ENCODE measurements around the gene INHBB. TPM values are rescaled to one million over a fixed set of nuclear protein-coding genes. Genes with fewer than 3 reads are reported as not detected.

Gene INHBB
- polyA plus RNA-seq (2013), result 0.04 TPM

DNA sequence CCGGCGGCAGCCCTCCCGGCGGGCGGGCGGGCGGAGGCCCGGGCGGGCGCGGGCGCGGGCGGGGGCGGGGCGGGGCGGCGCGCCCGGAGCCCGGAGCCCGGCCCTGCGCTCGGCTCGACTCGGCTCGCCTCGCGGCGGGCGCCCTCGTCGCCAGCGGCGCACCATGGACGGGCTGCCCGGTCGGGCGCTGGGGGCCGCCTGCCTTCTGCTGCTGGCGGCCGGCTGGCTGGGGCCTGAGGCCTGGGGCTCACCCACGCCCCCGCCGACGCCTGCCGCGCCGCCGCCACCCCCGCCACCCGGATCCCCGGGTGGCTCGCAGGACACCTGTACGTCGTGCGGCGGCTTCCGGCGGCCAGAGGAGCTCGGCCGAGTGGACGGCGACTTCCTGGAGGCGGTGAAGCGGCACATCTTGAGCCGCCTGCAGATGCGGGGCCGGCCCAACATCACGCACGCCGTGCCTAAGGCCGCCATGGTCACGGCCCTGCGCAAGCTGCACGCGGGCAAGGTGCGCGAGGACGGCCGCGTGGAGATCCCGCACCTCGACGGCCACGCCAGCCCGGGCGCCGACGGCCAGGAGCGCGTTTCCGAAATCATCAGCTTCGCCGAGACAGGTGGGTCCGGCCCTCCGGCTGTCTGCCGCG is at the start of gene INHBB:
Gene INHBB (plus strand): TSS at position 111 of the 641 bp plus-strand sequence. CDS start 53 bp downstream, at position 164.
- Histone ChIP-seq H3K27me3 (replicated peaks in 2 of 5; ENCODE audit: control insufficient read depth in 4 of 5, insufficient read depth in 5 of 5, low read length in 4 of 5) (peaks cover 0 to 98% (median 47%) of the 10 kb centered on the region in 5 experiments), H3K9me3 (ENCODE audit: control extremely low read depth in 1 of 5, control insufficient read depth in 4 of 5, insufficient read depth in 2 of 5, low read depth in 1 of 5, low read length in 4 of 5) (no peaks in the 10 kb centered on the region)
- WGBS (ENCODE audit: insufficient coverage), result 4% methylated on average over 82 of the region's 99 CpGs

DNA sequence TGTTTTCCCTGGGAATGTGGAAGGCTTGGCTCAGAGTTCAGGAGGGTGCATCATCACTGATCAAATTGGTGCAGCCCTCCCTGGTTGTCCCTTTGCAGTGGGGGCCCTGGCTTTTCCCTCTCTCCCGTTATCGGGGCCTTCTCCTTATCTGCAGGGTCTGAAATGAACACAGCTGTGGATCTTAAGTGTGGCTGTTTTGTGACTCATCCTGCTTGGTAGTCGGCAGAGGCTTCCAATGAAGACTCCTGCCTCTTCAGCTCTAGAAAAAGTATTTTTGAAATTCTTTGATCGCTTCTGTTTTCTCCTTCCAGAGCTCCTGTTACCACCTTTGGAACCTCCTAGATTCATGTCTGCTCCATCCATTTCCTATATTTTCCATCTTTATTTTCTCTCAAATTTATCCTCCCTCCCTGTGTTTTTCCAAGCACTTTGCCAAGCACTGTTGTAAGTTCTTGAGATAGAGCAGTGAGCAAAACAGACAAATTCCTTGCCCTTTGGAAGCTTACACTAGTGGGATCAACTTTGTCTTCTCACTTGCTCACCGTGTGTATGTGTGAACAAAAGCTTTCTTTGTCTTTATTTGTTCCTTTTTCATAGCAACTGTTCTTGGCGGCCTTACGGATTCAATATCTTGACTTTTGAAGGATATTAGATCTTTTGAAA is 47.6 kb upstream of the INHBB start:
- ChIA-PET CTCF (interaction anchor here (1.0 to 1.9 kb wide), 5 partner anchors 15 to 96 kb away, joined by 3 to 4 read pairs (median 3); no protein-coding TSS in a partner anchor), POLR2A (no interaction called here)

More for the DNA sequence above, at the start of gene INHBB:
- POLR2A ChIA-PET, result no interaction called here
- Histone ChIP-seq H3K4me1 (ENCODE audit: control extremely low read depth in 1 of 4, control insufficient read depth in 4 of 4, insufficient read depth in 4 of 4, low read length in 3 of 4) (peaks cover 0 to 45% (median 29%) of the 10 kb centered on the region in 4 experiments), H3K4me3 (ENCODE audit: control insufficient read depth in 1 of 7, extremely low read depth in 1 of 7, insufficient read depth in 4 of 7, low read depth in 2 of 7, low read length in 6 of 7) (peak within 1 kb of the TSS; percentile 18 to 73 (median 50)), H3K36me3 (ENCODE audit: control insufficient read depth in 4 of 4, insufficient read depth in 4 of 4, low read length in 3 of 4) (no peaks in the 10 kb centered on the region), H3K27ac (ENCODE audit: insufficient read depth in 1 of 2, low read depth in 1 of 2, low read length in 2 of 2, poor library complexity in 1 of 2, severe bottlenecking in 2 of 2) (no peak within 1 kb of the TSS)
- CTCF ChIA-PET, result interaction anchor here (2.4 kb wide), 1 partner anchor 12 kb away, joined by 8 read pairs; no protein-coding TSS in a partner anchor
- peak in 2 of 3 donors; percentile 40 to 45 for DNase-seq

DNA sequence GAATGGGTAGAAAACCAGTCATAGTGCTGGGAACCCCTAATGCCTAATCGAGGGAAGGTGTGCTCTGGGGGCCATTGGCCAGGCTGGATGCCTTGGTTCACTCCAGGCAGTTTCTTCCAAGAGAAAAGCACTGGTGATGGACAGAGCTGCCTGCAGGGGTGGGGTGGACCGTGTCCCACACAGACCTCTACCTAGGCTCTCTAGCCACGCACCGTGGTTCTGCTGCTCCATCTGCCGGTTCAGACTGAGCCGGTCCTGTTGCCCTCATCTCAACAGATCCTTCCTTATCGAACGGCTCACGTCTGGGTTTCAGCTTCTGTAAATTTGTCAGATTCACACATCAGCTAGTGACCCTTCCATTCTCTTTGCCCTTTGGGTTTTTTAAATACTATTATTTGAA is 46.9 kb upstream of the INHBB start:
- WGBS (ENCODE audit: insufficient coverage), result 97% methylated on average over 8 of the region's 9 CpGs
- H3K4me3 ChIP-seq (ENCODE audit: control insufficient read depth in 1 of 7, extremely low read depth in 1 of 7, insufficient read depth in 4 of 7, low read depth in 2 of 7, low read length in 6 of 7), result no peak overlapping the region
- H3K36me3 ChIP-seq (ENCODE audit: control insufficient read depth in 4 of 4, insufficient read depth in 4 of 4, low read length in 3 of 4), result peaks cover 14 to 52% (median 23%) of the 10 kb centered on the region in 4 experiments
- H3K4me1 ChIP-seq (ENCODE audit: control extremely low read depth in 1 of 4, control insufficient read depth in 4 of 4, insufficient read depth in 4 of 4, low read length in 3 of 4), result peaks cover 4 to 9% (median 8%) of the 10 kb centered on the region in 4 experiments
- H3K27ac ChIP-seq (ENCODE audit: insufficient read depth in 1 of 2, low read depth in 1 of 2, low read length in 2 of 2, poor library complexity in 1 of 2, severe bottlenecking in 2 of 2), result no peak overlapping the region
- H3K27me3 ChIP-seq (replicated peaks in 2 of 5; ENCODE audit: control insufficient read depth in 4 of 5, insufficient read depth in 5 of 5, low read length in 4 of 5), result no peaks in the 10 kb centered on the region
- ChIA-PET CTCF (interaction anchor here (1.0 to 1.9 kb wide), 2 partner anchors 16 to 49 kb away, joined by 4 read pairs; no protein-coding TSS in a partner anchor), POLR2A (no interaction called here)
- H3K9me3 ChIP-seq (ENCODE audit: control extremely low read depth in 1 of 5, control insufficient read depth in 4 of 5, insufficient read depth in 2 of 5, low read depth in 1 of 5, low read length in 4 of 5), result no peaks in the 10 kb centered on the region
- no peak for DNase-seq

More for the DNA sequence above, 47.6 kb upstream of the INHBB start:
- no peak overlapping the region for H3K27ac ChIP-seq (ENCODE audit: insufficient read depth in 1 of 2, low read depth in 1 of 2, low read length in 2 of 2, poor library complexity in 1 of 2, severe bottlenecking in 2 of 2)
- 100% methylated on average over 4 of the region's 7 CpGs for WGBS (ENCODE audit: insufficient coverage)
- H3K4me3 ChIP-seq (ENCODE audit: control insufficient read depth in 1 of 7, extremely low read depth in 1 of 7, insufficient read depth in 4 of 7, low read depth in 2 of 7, low read length in 6 of 7), result no peak overlapping the region
- peaks cover 4 to 9% (median 8%) of the 10 kb centered on the region in 4 experiments for H3K4me1 ChIP-seq (ENCODE audit: control extremely low read depth in 1 of 4, control insufficient read depth in 4 of 4, insufficient read depth in 4 of 4, low read length in 3 of 4)
- DNase-seq, result no peak
- no peaks in the 10 kb centered on the region for H3K27me3 ChIP-seq (replicated peaks in 2 of 5; ENCODE audit: control insufficient read depth in 4 of 5, insufficient read depth in 5 of 5, low read length in 4 of 5)
- no peaks in the 10 kb centered on the region for H3K9me3 ChIP-seq (ENCODE audit: control extremely low read depth in 1 of 5, control insufficient read depth in 4 of 5, insufficient read depth in 2 of 5, low read depth in 1 of 5, low read length in 4 of 5)
- H3K36me3 ChIP-seq (ENCODE audit: control insufficient read depth in 4 of 4, insufficient read depth in 4 of 4, low read length in 3 of 4), result peaks cover 17 to 56% (median 29%) of the 10 kb centered on the region in 4 experiments

DNA sequence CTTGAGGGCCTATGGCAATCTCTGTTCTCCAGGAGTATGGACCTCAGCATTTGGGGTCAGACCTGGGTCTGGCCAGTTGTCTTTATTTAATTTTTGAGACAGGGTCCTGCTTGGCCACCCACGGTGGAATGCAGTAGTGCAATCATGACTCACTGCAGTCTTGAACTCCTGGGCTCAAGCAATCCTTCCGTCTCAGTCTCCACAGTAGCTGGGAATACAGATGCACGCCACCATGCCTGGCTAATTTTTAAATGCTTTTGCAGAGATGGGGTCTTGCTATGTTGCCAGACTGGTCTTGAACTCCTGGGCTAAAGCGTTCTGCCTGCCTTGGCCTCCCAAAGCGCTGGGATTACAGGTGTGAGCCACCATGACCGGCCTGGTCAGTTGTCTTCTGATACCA is 46.4 kb upstream of the INHBB start:
- no peaks in the 10 kb centered on the region for H3K9me3 ChIP-seq (ENCODE audit: control extremely low read depth in 1 of 5, control insufficient read depth in 4 of 5, insufficient read depth in 2 of 5, low read depth in 1 of 5, low read length in 4 of 5)
- peaks cover 4 to 9% (median 8%) of the 10 kb centered on the region in 4 experiments for H3K4me1 ChIP-seq (ENCODE audit: control extremely low read depth in 1 of 4, control insufficient read depth in 4 of 4, insufficient read depth in 4 of 4, low read length in 3 of 4)
- ChIA-PET CTCF (interaction anchor here (1.9 kb wide), 1 partner anchor 49 kb away, joined by 4 read pairs; no protein-coding TSS in a partner anchor), POLR2A (no interaction called here)
- no peak overlapping the region for H3K27ac ChIP-seq (ENCODE audit: insufficient read depth in 1 of 2, low read depth in 1 of 2, low read length in 2 of 2, poor library complexity in 1 of 2, severe bottlenecking in 2 of 2)
- 99% methylated on average over 6 of the region's 6 CpGs for WGBS (ENCODE audit: insufficient coverage)
- peaks cover 14 to 47% (median 20%) of the 10 kb centered on the region in 4 experiments for H3K36me3 ChIP-seq (ENCODE audit: control insufficient read depth in 4 of 4, insufficient read depth in 4 of 4, low read length in 3 of 4)
- no peak overlapping the region for H3K4me3 ChIP-seq (ENCODE audit: control insufficient read depth in 1 of 7, extremely low read depth in 1 of 7, insufficient read depth in 4 of 7, low read depth in 2 of 7, low read length in 6 of 7)
- no peak for DNase-seq
- H3K27me3 ChIP-seq (replicated peaks in 2 of 5; ENCODE audit: control insufficient read depth in 4 of 5, insufficient read depth in 5 of 5, low read length in 4 of 5), result no peaks in the 10 kb centered on the region

DNA sequence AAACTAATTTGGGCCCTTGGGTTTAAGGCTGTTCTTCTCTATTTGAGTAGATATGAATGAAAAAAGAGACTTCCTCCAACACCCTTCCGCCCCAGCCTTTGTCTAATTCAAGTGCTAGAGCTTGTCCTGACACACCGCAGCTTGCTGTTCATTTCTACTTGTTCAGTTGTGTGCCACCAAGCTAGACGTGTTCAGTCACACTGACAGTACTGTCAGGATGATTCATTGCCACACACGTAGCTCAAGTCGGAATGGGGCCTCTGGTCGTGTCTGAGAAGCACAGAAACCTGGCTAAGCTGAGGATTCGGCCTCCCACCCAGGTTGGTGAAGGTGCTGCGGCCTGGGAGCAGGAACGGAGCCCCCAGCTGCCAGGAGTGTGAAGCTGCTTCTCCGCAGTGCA is 45.6 kb upstream of the INHBB start:
- no peak for DNase-seq
- CTCF ChIA-PET, result interaction anchor here (1.1 to 2.7 kb wide), 3 partner anchors 9 to 22 kb away, joined by 3 to 14 read pairs (median 5); no protein-coding TSS in a partner anchor
- POLR2A ChIA-PET, result no interaction called here
- H3K4me1 ChIP-seq (ENCODE audit: control extremely low read depth in 1 of 4, control insufficient read depth in 4 of 4, insufficient read depth in 4 of 4, low read length in 3 of 4), result peaks cover 4 to 9% (median 8%) of the 10 kb centered on the region in 4 experiments
- H3K27ac ChIP-seq (ENCODE audit: insufficient read depth in 1 of 2, low read depth in 1 of 2, low read length in 2 of 2, poor library complexity in 1 of 2, severe bottlenecking in 2 of 2), result no peak overlapping the region
- no peak overlapping the region for H3K4me3 ChIP-seq (ENCODE audit: control insufficient read depth in 1 of 7, extremely low read depth in 1 of 7, insufficient read depth in 4 of 7, low read depth in 2 of 7, low read length in 6 of 7)
- no peaks in the 10 kb centered on the region for H3K9me3 ChIP-seq (ENCODE audit: control extremely low read depth in 1 of 5, control insufficient read depth in 4 of 5, insufficient read depth in 2 of 5, low read depth in 1 of 5, low read length in 4 of 5)
- WGBS (ENCODE audit: insufficient coverage), result 91% methylated on average over 10 of the region's 10 CpGs
- H3K36me3 ChIP-seq (ENCODE audit: control insufficient read depth in 4 of 4, insufficient read depth in 4 of 4, low read length in 3 of 4), result peaks cover 14 to 43% (median 18%) of the 10 kb centered on the region in 4 experiments
- H3K27me3 ChIP-seq (replicated peaks in 2 of 5; ENCODE audit: control insufficient read depth in 4 of 5, insufficient read depth in 5 of 5, low read length in 4 of 5), result no peaks in the 10 kb centered on the region

DNA sequence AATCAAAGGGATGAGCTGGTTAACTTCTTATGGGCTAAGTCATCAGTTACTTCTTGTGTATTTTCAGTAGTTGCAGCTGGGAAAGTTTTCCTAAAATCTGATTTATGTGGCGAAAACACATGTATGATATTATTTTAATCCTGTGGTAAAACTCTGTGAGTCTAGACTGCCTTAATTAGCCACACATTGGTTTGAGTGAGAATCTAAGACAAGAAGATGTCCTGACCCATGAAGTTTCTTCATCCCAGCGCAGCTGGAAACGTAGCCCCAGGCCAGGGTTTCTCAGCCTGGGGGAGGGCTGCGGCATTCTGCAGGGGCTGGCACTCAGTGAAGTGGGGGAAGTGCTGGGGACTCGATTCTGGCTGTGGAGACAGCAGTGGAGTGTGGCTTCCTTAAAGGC is 44.7 kb upstream of the INHBB start:
- WGBS (ENCODE audit: insufficient coverage), result 100% methylated on average over 3 of the region's 5 CpGs
- CTCF ChIA-PET, result interaction anchor here (0.7 to 2.7 kb wide), 5 partner anchors 10 to 54 kb away, joined by 3 to 14 read pairs (median 3); no protein-coding TSS in a partner anchor
- POLR2A ChIA-PET, result interaction anchor here (0.7 kb wide), 1 partner anchor 10 kb away, joined by 3 read pairs; no protein-coding TSS in a partner anchor

More for the DNA sequence above, 44.7 kb upstream of the INHBB start:
- H3K36me3 ChIP-seq (ENCODE audit: control insufficient read depth in 4 of 4, insufficient read depth in 4 of 4, low read length in 3 of 4), result peaks cover 12 to 35% (median 15%) of the 10 kb centered on the region in 4 experiments
- no peaks in the 10 kb centered on the region for H3K27me3 ChIP-seq (replicated peaks in 2 of 5; ENCODE audit: control insufficient read depth in 4 of 5, insufficient read depth in 5 of 5, low read length in 4 of 5)
- H3K4me1 ChIP-seq (ENCODE audit: control extremely low read depth in 1 of 4, control insufficient read depth in 4 of 4, insufficient read depth in 4 of 4, low read length in 3 of 4), result peaks cover 8 to 14% (median 10%) of the 10 kb centered on the region in 4 experiments
- no peak for DNase-seq
- no peaks in the 10 kb centered on the region for H3K9me3 ChIP-seq (ENCODE audit: control extremely low read depth in 1 of 5, control insufficient read depth in 4 of 5, insufficient read depth in 2 of 5, low read depth in 1 of 5, low read length in 4 of 5)
- H3K27ac ChIP-seq (ENCODE audit: insufficient read depth in 1 of 2, low read depth in 1 of 2, low read length in 2 of 2, poor library complexity in 1 of 2, severe bottlenecking in 2 of 2), result no peak overlapping the region
- no peak overlapping the region for H3K4me3 ChIP-seq (ENCODE audit: control insufficient read depth in 1 of 7, extremely low read depth in 1 of 7, insufficient read depth in 4 of 7, low read depth in 2 of 7, low read length in 6 of 7)
